Activated T-helper 1 cell treated with anti-CD3 and anti-CD28 coated beads, Interleukin-2, amount 50 U/mL, for 16 hours (primary cell): ENCODE measurements around the gene CDH13.

Experiments used
- DNase-seq, 2 donors: peaks; one replicate each; pipeline ENCODE4 v3.0.0-alpha.2; 2020; ENCODE audit warnings: low read depth in 1 of 2, low spot score in 1 of 2

Gene CDH13

DNA sequence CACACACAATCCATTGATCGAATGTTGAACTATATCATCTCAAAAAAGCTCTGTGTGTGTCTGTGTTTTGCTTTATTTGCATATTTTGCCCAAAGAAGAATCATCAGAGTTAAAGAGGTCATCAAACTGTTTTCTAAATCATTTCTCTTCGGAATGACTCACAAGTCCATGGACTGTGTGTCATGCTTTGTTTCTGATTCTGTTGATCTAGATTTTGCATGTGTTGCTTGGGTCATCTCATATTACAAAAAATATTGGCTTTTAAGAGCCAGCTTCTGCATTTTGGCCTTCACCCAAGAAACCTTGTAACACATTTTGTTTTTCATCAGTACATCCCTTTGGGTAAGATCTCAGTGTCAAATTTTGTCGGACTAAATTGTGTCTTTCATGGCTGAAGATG is 709.8 kb downstream of the CDH13 start:
- DNase-seq = no peak

DNA sequence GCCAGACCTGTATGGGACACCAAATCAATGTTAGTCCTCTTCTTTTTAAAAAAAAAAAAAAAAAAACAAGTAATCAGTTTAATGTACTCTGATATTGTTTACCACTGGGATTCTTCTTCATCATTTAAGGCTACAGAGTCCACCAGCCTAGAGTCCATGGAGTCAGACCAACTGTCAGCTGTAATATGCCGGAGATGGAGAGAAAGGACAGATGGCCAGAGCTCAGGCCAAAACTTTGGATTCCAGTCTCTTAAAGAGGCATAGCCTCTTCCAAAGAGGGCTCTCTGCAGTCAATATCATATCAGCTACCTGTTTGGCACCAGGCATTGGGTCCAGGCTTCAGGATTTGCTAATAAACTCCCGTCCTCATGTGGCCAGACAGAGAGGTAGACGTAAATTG is 711.4 kb downstream of the CDH13 start:
- no peak for DNase-seq

DNA sequence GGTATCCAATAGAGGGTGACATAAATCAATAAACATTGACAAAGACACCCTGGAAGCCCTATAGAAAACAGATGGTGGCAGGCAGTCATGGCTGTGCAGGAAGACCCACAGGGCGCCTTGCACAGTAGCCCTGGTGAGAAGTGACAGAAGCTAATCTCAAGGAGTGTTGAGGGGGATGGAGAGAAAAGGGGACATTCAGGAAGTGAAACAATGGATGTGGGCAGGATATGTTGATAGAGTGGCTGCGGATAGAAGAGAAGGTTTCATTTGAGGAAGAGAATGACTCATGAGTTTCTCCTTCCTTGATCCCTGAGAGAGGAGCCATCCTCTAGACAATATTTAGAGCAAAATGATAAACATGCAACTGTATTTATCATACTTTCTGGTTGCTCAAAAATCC is 712.2 kb downstream of the CDH13 start:
- DNase-seq = no peak

DNA sequence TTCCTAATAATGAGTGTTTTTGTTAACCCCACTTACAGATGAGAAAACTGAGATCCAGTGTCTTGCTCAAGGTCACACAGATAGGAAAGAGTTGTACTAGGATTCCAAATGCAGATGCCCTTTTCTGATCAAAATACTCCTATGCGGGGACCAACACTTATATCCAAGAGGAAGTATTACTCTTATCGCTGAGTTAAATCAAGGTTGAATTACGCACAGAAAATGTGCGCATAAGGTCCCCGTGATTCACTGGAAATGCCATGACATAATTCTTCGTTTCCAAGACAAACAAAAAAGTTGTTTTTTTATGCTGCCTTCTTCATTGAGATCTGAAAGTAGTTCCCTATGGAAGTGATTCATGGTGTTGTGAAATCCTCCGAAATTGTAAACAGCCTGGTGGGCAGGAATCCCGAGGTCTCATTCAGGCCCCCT is 717.2 kb downstream of the CDH13 start:
- DNase-seq = no peak

DNA sequence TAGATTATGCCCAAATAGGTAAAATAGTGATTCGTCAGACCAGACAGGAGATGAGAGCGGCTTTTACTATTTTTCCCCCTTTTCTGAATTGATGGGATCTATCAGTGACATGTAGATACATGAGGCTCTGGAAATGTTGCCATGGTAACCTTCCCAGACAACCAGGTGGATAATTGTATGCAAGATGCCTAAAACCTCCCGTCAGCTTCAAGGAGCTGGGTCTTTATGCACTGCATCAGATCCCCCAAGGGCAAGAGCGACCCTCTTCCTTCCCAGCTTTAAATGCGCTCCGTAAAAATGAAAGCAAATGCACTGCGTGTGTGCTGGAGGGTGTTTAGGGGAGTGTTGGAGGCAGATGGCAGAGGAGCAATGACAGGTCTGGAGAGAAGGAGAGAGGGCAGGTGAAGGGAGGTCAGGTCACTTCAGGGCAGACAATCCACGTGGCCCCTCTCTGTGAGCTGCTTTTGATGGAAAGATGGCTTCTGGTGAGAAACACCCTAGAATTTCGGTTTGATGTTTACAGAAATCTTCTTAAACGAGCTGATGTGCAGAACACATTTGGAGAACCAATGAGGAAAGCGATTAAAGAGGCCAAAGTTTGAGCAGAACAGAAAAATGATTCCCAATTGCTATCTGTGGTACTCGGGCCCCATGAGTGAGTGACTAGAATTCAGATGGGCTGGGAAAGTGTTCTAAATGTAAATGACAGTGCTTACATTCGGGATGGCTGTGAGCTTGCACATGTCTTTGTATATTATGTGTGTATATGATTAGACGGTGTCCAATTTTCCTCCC is 719.3 kb downstream of the CDH13 start:
- DNase-seq = no peak

DNA sequence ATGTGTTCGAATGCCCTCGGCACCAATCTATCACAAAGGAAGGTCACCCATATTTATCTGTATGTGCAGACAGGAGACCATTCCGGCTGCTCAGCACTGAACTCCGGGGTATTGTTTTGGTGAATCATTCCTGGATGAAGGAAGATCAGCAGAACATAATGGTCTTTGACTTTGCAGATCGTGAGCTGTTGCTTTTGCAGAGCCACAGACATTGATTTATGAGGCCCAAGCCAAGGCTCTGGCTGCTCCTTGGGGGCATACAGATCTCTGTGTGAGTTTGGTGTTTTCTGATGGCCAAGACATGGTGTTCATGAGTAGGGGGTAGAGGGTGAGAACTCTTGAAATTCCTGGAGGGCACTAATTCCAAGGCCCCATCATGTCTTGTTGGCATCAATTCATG is 722.2 kb downstream of the CDH13 start:
- DNase-seq = no peak

DNA sequence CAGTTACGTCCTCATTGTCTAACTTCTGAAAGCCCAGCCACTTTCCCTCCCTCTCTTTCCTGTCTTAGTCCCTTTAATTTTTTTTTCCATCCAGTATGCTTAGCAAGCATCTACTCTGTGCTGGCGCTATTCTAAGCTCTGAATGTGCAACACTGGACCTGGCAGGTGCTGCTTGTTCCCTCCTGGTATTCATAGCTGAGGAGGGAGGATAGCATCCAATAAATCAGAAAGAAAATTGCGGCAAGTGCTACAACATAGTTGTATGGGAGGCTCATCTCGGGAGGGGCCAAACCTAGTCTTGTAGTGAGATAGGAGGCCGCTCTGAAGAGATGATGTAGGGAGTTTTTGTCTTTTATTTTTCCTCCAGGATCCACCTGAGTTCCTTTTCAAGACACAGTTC is 723.7 kb downstream of the CDH13 start:
- DNase-seq = no peak

DNA sequence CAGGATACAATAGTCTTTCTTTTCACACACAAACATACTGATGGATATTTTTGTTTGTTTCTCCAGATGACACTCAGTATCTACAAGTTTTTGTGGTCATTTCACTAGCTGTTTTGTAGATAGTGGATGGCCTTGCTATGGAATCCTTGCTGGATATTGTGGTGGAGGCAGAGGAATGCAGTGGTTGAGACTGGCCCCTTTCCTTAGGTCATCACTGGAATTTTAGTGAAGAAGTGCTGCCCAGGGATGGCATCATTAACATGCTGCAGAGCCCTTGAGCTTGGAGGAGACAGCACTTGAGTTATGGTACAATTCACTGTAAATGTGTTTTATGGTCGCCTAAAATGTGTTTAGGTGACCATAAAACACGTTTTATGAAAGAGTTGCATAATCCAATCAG is 725.1 kb downstream of the CDH13 start:
- DNase-seq = no peak

DNA sequence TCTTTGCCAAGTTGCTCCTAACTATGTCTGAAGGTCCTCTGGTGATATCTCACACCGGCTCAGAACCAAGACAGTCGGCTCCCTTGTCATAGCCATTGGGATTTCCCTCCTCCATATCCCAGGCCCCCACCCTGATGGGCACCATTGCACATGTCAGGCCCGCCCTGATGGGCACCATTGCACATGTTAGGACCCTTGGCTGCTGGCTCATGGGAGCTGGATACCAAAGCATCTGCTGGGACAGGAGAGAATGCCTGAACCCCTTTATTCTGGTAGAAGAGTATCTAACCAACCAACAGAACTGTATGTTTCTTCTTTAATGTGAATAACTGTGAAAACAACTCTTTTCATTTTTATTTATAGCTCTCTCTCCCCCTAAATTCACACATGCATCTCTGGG is 726.5 kb downstream of the CDH13 start:
- no peak for DNase-seq

DNA sequence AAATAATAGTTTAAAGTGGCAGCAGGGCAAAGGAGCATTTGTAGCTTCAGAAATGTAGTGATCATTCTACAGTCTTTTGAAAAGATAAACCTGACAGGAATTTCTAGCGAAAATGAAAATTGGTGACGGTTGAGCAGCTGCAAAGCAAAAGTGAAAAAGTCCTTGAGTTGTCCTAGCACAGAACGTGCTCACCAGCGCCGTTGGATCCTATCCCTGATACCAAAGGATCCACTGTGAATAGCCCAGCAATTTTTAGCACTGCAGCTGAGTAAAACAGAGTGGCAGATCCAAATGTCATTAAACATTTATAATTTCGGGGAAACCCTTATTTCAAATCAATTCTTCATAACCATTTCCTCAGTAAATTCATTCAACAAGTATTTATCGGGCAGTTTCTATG is 727.2 kb downstream of the CDH13 start:
- DNase-seq = no peak

DNA sequence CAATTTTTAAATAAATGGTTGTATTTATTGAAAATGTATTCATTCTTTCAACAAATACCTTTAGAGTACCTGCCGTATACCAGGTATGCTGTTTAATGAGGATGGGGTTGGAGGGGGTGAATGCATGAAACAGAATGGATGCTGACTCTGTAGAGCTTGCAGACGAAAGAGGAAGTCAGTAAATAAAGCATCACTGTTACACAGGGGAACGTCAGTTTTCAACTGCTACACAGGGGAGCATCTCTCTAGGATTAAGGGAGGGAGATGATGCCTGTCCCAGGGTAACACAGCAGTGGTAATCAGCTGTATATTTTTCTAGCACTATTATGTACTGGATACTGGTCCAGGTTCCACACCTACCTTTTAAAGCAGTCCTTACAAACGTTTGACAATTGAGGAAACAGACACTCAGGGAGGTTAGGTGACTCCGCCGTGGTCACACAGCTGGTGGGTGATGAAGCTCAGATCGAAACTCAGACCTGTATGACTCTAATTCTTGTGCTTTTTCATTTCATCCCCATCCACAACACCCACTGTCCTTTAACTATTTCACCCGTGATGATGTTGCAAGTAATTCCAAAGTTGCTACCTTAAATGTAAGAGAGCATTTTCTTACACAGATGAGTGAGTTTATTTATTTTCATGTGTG is 728.9 kb downstream of the CDH13 start:
- DNase-seq = no peak

DNA sequence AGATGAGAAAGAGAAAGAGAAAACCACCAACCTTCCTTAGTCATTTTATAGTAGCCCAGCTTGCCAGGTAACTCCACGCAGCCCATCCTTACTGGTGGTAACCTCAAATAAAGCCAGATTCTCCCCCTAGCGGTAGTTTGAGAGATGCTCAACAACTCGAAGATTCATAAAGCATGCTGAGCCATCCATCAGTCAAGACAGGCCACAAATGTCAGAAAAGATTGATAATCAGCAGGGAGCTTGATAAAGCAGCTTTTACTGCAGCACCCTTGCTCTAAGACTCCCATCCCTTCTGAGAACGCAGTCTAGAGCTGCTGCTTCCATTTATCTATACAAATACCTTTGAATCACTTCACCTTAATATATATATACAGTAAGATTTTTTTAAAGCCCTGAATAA is 729.5 kb downstream of the CDH13 start:
- DNase-seq = no peak

DNA sequence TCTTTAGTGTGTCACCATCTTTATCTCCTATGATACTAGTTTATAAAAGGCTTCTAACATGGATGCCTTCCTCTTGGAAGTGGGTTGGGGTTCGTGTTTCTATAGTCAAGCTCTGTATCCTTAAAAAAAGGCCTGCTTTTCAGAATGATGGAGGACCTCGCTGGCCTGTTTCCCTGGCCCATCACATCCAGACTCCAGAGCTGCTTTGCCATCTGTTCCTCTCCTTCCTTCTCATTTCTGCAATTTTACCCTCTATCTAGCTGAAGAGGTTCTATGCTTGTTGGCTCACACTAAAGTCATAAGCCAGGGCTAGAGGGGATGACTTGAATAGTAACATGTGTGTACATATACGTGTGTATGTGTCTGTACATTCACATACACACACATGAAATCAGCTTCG is 730.2 kb downstream of the CDH13 start:
- no peak for DNase-seq

DNA sequence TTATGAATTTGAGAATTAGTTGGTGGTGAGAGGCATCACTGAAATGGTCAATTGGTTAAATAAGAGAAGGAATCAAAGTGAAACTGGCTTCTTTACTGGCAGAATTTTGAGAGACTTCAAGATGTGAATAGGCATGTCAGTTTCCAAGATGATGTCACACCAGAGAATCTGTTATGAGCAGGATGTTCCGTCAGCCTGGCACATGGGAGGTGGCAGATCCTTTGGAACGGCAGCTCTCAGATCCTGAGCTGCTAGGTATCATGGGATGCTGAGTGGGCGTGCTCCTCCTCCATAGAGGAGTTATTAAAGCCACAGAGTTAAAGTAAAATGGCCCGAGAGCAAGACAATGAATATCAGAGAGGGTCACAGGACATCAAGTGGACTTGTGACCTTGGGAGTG is 736.8 kb downstream of the CDH13 start:
- no peak for DNase-seq

DNA sequence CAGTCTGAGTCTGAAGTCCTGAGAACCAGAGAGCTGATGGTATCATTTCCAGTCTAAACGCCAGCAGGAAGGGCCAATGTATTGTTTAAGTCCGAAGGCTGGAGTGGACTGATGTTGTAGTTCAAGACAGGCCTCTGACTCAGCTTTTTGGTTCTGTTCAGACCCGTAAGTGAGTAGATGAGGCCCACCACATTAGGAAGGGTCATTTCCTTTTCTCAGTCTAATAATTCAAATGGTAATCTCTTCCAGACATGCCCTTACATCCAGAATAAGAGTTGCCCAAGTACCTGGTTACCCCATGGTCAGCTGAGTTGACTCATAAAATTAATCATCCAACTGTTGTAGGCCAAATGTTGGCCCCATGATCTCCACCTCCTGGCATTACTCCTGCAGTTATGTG is 738.4 kb downstream of the CDH13 start:
- no peak for DNase-seq

DNA sequence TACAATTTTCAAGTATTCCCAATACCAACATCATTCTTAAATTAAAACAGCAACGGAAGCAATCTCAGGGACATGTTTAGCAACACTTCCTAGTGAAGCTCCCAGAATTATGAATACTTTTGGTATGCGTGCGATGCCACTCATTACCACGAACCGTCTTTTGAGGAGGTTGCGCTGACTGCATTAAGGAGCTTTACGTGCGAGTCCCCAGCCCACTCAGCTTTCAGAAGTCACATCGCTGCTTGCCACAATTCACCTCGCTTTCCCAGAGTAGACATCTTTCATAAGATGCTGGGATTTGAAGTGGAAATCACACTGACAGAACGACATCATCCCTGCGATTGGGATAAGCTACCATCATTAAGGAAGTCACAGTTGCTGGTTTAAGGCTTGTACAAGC is 739.5 kb downstream of the CDH13 start:
- no peak for DNase-seq

DNA sequence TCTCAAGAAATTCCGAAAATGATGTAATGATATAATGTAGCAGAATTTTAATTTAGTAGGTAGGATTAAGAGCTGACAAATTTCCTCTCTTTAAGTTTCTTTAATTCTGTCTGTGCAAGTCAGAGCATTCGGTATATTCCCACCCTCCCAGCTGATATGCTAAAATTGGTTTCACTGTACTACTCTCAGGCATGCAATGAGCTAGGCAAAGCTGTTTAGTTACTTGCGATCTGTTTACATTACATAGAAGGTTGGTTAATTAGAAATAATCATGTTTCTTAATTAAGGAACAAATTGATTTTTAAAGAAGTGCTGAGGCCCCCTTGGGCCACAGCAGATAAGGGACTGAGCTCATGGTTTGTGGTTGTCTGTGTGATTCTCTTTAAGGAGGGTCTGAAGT is 748.2 kb downstream of the CDH13 start:
- no peak for DNase-seq

DNA sequence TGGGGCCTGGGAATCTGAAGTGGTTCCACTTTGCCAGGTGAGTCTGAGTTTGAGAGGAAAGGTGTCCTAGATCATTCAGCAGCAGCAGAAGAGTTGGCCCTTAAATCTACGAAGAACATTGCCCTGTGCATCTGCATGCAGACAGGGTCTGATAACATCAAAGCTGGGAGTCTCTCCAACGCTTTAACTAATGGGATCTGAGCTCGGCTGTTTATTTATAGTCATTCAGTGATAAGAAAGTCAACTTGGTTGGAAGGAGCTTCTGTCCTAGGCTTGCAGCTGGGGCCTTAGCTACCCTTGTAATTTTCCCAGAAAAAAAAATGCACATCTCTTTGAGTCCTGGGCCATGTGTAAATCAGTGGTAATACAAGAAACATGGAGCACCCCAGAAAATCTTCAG is 763.0 kb downstream of the CDH13 start:
- no peak for DNase-seq

DNA sequence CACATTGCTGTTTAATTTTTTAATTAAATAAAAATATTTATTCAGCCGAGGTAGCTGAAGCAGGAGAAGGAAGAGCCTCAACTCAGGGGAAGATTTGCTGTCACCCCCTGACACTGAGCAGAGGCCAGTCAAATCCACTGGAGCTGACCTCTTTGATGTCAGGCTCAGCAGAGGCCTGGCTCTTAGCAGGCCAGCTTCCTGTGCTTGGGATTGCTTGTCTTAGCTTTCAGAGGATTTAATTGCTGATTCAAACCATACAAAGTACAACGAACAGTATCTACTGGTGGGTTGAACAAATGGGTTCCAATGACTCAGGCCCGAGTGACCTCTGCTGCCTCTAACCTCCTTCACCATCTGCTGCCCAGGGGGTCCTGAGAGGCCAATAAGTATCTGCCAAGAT is 764.0 kb downstream of the CDH13 start:
- DNase-seq = no peak

DNA sequence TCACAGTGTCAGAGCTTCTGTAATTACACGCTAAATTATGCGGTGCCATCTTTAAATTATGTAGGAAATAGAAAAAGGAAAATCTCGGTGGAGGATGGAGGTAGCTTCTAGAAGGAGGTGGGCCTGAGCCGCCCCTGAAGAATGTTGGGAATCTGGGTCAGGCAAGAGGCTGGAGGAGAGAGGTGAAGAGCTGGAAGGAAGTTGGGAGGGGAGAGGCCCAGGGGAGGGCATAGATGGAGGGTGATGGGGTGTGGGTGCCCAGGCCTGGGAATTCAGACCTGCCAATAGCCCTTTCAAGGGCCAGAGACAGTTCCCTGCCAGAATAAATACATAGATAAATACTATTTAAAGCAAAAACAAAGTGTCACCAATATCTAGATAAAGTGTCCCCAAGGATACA is 766.0 kb downstream of the CDH13 start:
- no peak for DNase-seq

DNA sequence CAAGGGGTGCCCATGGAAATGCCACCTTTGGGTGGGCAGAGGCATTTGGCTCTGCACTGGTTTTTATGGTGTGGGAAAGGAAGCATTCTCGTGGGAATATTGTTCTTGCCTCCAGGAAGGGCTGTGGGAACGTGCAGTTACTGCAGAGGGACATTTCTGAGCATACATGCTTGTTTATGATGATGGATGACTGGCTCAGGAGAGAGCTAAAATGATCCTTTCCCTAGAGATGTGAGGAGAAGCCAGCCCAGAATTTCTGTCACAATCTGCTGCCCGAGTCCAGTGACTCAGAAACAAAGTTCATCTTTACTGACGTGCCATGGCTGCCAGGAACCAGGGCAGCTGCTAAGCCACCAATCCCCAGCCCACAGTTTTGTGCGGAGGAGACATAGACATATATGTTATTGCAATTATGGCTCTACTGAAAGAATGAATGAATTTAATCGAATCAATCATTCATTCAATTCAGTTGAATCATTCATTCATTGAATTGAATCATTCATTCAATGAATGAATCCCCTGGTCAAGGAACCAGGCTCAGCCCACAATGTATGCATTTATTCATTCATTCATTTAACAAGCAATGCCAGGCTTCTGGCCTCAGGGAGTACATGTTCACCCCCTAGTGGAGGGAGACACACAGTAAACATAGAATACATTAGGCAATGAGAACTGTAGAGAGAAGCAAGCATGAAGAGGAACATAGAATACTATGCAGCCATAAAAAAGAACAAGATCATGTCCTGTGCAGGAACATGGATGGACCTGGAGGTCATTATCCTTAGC is 766.6 kb downstream of the CDH13 start:
- no peak for DNase-seq

DNA sequence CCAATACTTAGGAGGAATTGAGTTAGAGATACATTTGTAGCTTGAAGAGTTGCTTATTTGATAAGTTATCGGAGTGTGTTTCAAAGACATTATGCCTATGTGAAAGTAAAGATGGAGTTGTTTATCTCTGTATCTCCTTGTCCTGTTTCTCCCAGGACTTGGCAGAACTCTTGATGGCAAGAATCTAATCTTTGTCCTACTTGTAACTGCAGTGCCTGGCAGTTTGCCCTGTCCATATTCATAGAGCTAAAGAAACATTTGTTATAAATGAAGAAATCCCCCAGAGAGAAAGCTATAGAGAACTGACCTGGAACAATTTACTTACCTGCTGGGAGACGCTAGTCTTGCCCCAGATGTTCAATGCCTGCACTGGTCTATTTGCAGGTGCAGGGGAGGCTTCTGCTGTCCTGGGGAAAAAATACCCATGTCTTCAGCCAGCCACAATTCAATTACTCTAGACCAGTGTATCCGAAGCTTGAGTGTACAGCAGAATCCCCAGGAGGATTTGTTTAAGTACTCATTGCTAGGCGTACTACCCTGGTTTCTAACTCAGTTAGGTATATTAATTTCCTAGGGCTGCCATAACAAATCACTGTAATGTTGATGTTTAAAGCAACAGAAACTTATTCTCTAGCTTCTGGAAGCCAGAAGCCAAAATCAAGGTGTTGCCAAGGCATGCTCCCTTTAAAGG is 771.0 kb downstream of the CDH13 start:
- no peak for DNase-seq
